SJCRH30 (cell line): ENCODE measurements around the gene PUS3. TPM values are rescaled to one million over a fixed set of nuclear protein-coding genes. Genes with fewer than 3 reads are reported as not detected.
A peak's percentile ranks its signal among the peaks of the same experiment; 100 is the strongest.
"Not testable (repeated sequence)": the region's sequence is repeated elsewhere in the genome, so short reads cannot be mapped to it uniquely, and the experiment has no call there.

ENCODE experiments used
- DNase-seq, 2 experiments: peaks; one replicate each; pipeline ENCODE4 v3.0.0-alpha.2; 2015 to 2020
- H3K27ac ChIP-seq: fragments of 250-450 bp; sonication (Bioruptor Pico); 2 replicates; pipeline ENCODE4 v1.5.1; 2020; ENCODE audit warnings: mild to moderate bottlenecking, moderate library complexity
- H3K27me3 ChIP-seq: fragments of 250-450 bp; sonication (Bioruptor Pico); 2 replicates; pipeline ENCODE4 v1.5.1; 2020; ENCODE audit warnings: mild to moderate bottlenecking, moderate library complexity
- H3K36me3 ChIP-seq: fragments of 250-450 bp; sonication (Bioruptor Pico); 2 replicates; pipeline ENCODE4 v1.5.1; 2020; ENCODE audit warnings: mild to moderate bottlenecking, moderate library complexity
- H3K4me1 ChIP-seq: fragments of 250-450 bp; sonication (Bioruptor Pico); 2 replicates; pipeline ENCODE4 v1.5.1; 2020; ENCODE audit warnings: mild to moderate bottlenecking, moderate library complexity
- H3K4me3 ChIP-seq: fragments of 250-450 bp; sonication (Bioruptor Pico); 2 replicates; pipeline ENCODE4 v1.5.1; 2020; ENCODE audit warnings: mild to moderate bottlenecking, moderate library complexity
- H3K9me3 ChIP-seq: fragments of 250-450 bp; sonication (Bioruptor Pico); replicated peaks from 2 replicates; pipeline ENCODE4 v1.5.1; 2020; ENCODE audit warnings: mild to moderate bottlenecking, moderate library complexity
- total RNA-seq: library from RNA; depleted of rRNA; stranded (reverse); fragments of >200 nt; shearing (Covaris generic); gene quantifications from 2 replicates; pipeline ENCODE4 v1.2.3, GENCODE V29; 2014

PUS3 gene
- total RNA-seq, 1 experiment from 2014 or later = 10.3 TPM

DNA sequence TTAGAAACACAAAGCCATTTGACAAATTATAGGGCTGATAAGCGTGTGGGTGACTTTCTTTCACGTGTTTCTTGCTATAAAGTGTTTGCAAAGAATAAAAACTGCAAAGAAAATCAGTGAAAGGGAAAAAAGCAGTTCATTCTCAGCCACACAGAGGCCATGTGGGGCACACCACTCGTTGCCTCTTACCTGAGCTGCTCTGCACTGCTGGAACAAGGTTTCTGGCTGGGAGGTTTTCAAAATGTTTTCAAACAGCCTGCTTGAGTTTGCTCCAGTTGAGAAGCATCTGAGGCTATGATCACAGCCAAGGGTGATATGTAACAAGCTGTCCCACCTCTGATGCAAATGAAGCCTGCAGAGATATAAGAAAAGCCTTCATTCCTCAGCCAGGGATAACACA is 28.1 kb upstream of the PUS3 start:
- Histone ChIP-seq H3K4me1 (no peaks in the 10 kb centered on the region), H3K27me3 (no peaks in the 10 kb centered on the region)
- DNase-seq = no peak

DNA sequence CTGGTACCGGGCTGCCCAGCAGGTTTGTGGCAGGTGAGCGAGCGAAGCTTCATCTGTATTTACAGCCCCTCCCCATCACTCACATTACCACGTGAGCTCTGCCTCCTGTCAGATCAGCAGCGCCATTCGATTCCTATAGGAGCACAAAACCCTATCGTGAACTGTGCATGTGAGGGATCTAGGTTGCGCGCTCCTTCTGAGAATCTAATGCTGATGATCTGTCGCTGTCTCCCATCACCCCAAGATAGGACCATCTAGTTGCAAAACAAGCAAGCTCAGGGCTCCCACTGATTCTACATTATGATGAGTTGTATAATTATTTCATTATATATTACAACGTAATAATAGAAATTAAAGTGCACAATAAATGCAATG is 27.1 kb upstream of the PUS3 start:
- no peaks in the 10 kb centered on the region for H3K9me3 ChIP-seq
- H3K4me1 ChIP-seq = no peaks in the 10 kb centered on the region; the same call in 1 of the 2 replicates
- no peak for DNase-seq
- no peaks in the 10 kb centered on the region for H3K36me3 ChIP-seq
- no peak overlapping the region for H3K27ac ChIP-seq
- no peaks in the 10 kb centered on the region for H3K27me3 ChIP-seq
- H3K4me3 ChIP-seq = no peak overlapping the region

More for the DNA sequence above, 28.1 kb upstream of the PUS3 start:
- Histone ChIP-seq H3K27ac (no peak overlapping the region), H3K4me3 (no peak overlapping the region), H3K36me3 (no peaks in the 10 kb centered on the region), H3K9me3 (no peaks in the 10 kb centered on the region)

DNA sequence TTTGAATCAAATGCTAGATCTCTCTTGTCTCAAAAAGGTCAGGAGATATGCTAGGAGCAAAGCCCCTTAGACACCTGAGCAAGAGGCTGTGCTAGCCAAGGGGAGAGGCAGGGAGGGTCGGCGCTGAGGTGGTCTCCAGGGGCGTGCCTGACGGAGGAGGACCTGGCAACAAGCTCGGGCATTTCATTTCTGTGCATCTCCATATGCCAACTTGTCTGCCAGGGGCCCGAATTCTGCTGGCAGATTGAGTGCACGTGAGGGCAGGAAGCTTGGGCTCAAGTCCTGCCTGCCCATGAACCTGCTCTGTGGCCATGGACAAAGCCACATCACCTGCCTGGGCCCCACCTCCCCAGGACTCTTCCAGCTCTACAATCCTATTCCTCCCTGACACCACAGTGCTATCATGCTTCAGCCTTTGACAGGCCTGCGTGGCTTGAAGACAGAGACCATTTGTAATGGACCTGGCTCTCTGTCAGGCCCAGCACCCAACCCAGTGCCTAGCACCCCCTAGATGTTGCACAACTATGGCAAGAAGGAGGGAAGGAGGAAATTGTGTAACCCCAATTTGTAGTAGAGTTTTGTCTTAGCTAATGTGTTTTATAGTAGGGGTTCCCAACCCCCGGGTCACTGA is 26.6 kb upstream of the PUS3 start:
- Histone ChIP-seq H3K27me3 (no peaks in the 10 kb centered on the region), H3K27ac (no peak overlapping the region), H3K4me3 (no peak overlapping the region), H3K4me1 (no peaks in the 10 kb centered on the region; the same call in 1 of the 2 replicates), H3K36me3 (no peaks in the 10 kb centered on the region), H3K9me3 (no peaks in the 10 kb centered on the region)
- no peak for DNase-seq

DNA sequence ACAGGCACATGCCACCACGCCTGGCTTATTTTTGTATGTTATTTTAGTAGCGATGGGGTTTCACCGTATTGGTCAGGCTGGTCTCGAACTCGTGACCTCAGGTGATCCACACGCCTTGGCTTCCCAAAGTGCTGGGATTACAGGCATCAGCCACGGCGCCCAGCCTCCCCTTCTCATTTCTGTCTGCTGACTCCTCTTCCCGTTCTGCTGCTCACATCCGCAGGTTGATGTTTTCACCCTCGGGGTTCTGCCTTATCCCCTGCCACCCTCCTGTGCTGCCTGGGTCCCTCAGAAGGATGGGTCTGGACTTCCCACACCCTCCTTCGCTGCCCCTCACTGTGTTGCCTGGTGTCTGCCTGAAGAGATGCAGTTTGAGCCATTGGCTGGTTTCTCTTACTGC is 23.7 kb upstream of the PUS3 start:
- Histone ChIP-seq H3K27ac (no peak overlapping the region), H3K9me3 (no peaks in the 10 kb centered on the region), H3K4me1 (no peaks in the 10 kb centered on the region; the same call in 1 of the 2 replicates), H3K4me3 (no peak overlapping the region), H3K36me3 (no peaks in the 10 kb centered on the region), H3K27me3 (no peaks in the 10 kb centered on the region)
- DNase-seq = no peak

DNA sequence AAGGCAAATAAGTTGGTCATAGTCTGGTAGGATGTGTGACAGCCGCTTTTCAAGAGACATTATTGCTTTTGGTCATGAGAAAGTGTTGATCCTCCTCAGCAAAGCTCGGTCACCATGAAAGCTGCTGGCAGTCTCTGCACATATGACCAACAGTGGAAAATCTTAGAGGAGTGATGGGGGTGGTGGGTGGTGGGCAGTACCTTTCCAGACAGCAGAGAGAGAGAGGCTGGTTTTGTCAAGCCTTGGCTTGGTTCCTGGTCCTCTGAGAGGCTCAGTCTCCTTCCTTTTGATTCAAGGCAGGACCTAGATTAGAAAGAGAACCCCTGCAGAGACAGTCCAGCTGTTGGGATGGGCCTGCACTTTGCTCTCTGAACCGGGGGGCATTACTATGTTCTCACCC is 22.8 kb upstream of the PUS3 start:
- Histone ChIP-seq H3K4me3 (no peak overlapping the region), H3K4me1 (no peaks in the 10 kb centered on the region; the same call in 1 of the 2 replicates), H3K36me3 (no peaks in the 10 kb centered on the region), H3K27me3 (no peaks in the 10 kb centered on the region), H3K9me3 (no peaks in the 10 kb centered on the region), H3K27ac (no peak overlapping the region)
- DNase-seq = no peak

DNA sequence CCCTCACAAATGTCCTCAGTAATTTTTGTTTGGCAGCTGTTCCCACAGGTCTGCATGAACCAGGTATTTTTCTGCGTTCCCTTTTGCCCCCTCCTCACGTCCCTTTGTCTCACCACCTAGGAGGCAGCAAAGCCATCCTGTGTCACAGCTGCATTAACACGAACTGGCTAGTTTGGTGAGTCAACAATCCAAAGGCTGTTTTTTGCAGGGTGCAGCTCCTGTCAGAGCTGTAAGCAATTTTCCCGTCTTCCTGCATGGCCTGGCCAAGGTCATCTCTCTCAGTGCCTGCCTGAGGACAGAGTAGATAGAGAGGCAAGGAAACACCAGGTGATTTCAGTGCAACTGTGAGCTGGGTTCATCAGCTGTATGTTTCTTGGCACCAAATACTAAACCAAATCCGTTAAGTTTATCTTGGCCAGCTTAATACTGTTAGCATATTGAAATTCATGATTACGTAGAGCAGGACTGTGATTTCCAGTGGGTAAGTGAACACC is 22.3 kb upstream of the PUS3 start:
- H3K27me3 ChIP-seq = no peaks in the 10 kb centered on the region
- no peaks in the 10 kb centered on the region; the same call in 1 of the 2 replicates for H3K4me1 ChIP-seq
- no peaks in the 10 kb centered on the region for H3K9me3 ChIP-seq
- no peak overlapping the region for H3K4me3 ChIP-seq
- H3K27ac ChIP-seq = no peak overlapping the region
- DNase-seq = no peak
- no peaks in the 10 kb centered on the region for H3K36me3 ChIP-seq

DNA sequence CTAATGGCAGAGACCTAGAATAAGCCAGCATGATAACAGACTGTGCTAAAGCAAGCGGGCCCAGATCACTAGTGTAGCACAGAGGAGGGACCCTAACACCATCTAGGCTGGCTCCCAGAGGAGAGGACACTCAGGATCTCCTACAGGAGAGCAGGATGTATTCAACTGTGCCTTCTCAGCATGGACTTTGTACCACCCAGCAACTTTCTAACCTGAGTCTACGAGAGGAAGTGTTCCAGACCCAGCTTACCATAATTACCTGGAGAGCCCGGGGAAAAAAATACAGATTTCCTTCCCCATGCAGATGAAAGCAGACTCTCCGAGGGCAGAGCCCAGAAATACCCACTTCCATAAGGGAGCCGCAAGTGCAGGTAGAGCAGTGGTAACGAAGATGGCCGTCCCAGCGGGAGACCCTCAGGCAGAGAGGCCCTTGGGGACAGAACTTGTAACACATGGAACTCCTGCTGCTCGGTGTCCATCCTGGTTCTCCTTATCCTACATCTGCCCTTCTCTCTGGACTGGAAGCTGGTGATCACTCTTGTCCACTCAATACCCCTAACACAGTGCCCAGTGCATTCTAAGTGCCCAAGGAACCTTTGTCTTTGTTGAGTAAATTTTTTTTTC is 21.5 kb upstream of the PUS3 start:
- no peak for DNase-seq

DNA sequence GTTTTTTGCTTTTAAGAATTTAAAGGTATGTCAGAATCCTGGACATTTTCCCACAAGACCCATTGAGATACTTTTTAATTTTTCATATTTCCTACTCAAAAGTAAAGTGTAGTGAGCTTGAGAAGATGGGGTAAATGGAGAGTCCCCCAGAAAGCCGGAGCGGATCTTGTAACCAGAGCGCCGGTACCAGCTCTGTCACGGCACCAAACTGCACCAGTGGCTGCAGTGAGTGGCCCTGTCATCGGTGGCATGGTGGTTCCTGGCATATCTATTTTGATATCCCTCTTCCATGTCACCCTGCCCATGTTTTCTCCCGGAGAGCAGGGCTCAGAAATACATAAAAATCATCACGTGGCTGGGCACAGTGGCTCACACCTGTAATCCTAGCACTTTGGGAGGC is 20.6 kb upstream of the PUS3 start:
- H3K4me3 ChIP-seq = no peak overlapping the region
- no peak for DNase-seq
- no peaks in the 10 kb centered on the region for H3K27me3 ChIP-seq
- H3K27ac ChIP-seq = no peak overlapping the region
- H3K36me3 ChIP-seq = no peaks in the 10 kb centered on the region
- H3K9me3 ChIP-seq = no peaks in the 10 kb centered on the region
- no peaks in the 10 kb centered on the region; the same call in 1 of the 2 replicates for H3K4me1 ChIP-seq

More for the DNA sequence above, 21.5 kb upstream of the PUS3 start:
- H3K27ac ChIP-seq = no peak overlapping the region
- H3K27me3 ChIP-seq = no peaks in the 10 kb centered on the region
- H3K4me3 ChIP-seq = no peak overlapping the region
- no peaks in the 10 kb centered on the region; the same call in 1 of the 2 replicates for H3K4me1 ChIP-seq
- H3K36me3 ChIP-seq = no peaks in the 10 kb centered on the region
- H3K9me3 ChIP-seq = no peaks in the 10 kb centered on the region

DNA sequence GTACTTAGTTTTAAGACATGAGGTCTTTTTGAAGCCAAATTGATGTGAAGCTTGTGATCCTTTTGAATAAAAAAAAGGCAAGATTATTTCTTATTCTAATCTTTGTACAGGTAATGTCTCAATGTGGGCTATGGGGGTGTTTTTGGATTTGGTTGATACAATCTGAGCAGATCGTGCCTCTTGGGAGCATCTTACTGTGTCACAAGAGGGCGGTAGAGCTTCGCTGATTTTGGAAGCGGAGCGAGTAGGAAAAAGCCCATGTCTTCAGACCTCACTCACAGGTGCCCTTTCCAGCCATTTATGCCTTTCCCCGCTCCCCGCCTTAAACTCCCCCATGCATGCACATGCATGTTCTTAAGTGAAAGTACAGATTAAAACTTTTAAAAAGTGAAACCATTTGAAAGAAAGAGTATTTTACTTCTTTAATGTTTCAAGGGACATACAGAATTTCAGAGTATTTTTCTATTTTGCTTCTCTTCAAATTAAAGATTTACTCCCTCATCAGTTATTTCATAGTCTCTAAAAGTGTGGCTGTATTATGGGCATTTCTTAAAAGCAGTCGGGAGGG is 20.1 kb upstream of the PUS3 start:
- H3K27ac ChIP-seq = no peak overlapping the region
- no peaks in the 10 kb centered on the region for H3K36me3 ChIP-seq
- H3K27me3 ChIP-seq = no peaks in the 10 kb centered on the region
- no peak overlapping the region for H3K4me3 ChIP-seq
- no peaks in the 10 kb centered on the region for H3K9me3 ChIP-seq
- DNase-seq = peak; percentile 63 to 82
- no peaks in the 10 kb centered on the region; the same call in 1 of the 2 replicates for H3K4me1 ChIP-seq

DNA sequence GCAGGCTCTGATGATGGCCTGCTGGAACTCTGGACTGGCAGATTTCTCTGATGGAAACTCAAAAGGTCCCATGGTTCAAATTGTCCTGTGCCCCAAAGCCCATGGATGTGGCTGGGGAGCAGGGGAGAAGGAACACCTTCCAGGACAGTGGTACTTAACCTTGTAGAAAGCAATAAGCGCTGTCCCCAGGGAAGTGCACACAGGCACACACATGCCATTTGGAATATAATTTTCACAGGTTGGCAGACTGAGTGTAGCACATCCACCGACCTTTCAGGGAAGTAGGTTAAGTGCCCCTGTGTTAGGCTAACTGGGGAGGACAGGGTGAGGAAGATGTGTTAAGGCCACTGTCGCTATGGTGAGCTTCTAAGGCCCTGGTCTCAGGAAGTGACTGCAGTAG is 19.1 kb upstream of the PUS3 start:
- H3K4me3 ChIP-seq = no peak overlapping the region
- no peaks in the 10 kb centered on the region; the same call in 1 of the 2 replicates for H3K4me1 ChIP-seq
- no peaks in the 10 kb centered on the region for H3K27me3 ChIP-seq
- H3K27ac ChIP-seq = no peak overlapping the region
- DNase-seq = no peak
- H3K9me3 ChIP-seq = no peaks in the 10 kb centered on the region
- H3K36me3 ChIP-seq = no peaks in the 10 kb centered on the region

DNA sequence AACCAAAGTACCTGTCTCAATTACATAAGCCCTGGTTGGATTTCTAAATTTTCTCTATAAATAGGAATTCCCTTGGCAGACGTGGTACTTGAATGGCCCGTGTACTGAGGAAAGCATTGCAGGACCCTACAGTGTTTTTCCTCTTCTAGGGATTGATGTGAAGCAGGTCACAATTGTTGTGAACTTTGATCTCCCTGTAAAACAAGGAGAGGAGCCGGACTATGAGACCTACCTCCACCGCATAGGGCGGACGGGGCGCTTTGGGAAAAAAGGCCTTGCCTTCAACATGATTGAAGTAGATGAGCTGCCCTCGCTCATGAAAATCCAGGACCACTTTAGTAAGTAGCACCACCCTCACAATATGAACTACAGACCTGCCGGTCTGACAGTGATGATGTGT is 18.0 kb upstream of the PUS3 start:
- H3K27ac ChIP-seq = no peak overlapping the region
- no peak for DNase-seq
- H3K27me3 ChIP-seq = no peaks in the 10 kb centered on the region
- H3K4me1 ChIP-seq = no peaks in the 10 kb centered on the region; the same call in 1 of the 2 replicates
- H3K36me3 ChIP-seq = no peaks in the 10 kb centered on the region
- no peak overlapping the region for H3K4me3 ChIP-seq
- H3K9me3 ChIP-seq = no peaks in the 10 kb centered on the region

DNA sequence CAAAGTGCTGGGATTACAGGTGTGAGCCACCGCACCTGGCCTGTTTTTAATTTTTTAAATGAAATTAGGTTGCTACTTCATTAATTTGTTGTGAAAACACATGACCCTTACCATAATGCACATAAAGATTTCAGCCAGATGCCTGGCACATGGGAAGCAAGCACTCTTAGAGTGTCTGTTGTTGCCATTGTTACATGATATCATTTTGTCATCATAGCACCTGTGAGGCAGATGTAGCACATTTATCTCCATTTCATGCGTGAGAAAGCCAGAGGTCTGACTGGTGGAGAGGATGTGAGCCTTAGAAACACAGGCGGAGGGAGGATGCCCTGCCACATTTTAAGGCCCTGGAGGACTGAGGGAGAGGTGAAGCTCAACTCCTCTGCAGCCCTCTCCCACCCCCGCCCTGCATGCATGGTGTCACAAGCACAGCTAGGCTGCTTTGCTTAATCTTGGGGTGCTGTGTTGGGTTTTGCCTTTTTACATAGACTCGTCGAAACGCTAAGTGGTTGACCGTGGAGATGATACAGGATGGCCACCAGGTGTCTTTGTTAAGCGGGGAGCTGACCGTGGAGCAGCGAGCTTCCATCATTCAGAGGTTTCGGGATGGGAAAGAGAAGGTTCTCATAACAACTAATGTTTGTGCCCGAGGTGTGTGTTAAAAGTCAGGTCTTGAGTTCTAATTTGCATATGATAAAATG is 15.3 kb upstream of the PUS3 start:
- H3K9me3 ChIP-seq = no peaks in the 10 kb centered on the region
- H3K27me3 ChIP-seq = no peaks in the 10 kb centered on the region
- H3K27ac ChIP-seq = no peak overlapping the region
- no peak overlapping the region for H3K4me3 ChIP-seq
- no peaks in the 10 kb centered on the region for H3K4me1 ChIP-seq
- no peak for DNase-seq
- H3K36me3 ChIP-seq = no peaks in the 10 kb centered on the region

DNA sequence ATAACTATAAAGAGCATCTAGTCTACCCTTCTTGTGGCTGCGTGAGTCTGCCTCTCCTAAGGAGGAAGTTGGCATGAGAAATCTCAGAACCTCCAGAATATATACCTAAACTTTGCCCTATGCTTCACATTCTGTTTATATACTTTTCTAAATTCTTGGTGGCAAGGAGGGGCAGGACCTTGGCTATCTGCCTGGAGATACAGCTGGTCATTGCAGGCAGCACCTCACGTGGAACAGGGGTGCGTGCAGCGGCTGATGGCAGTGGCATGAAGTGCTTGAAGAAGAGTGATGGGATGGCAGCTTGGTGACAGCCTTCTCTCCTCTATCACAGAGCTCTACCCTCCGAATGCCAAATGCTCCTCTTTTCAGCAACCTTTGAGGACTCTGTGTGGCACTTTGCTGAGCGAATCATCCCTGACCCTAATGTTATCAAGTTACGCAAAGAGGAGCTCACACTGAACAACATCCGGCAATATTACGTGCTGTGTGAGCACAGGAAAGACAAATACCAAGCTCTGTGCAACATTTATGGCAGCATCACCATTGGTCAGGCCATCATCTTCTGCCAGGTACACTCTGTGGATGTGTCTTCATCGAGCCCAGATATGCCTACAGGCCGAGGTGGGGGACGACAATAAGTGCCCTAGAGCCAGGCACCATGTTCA is 13.8 kb upstream of the PUS3 start:
- Histone ChIP-seq H3K27me3 (no peaks in the 10 kb centered on the region), H3K4me3 (no peak overlapping the region), H3K9me3 (no peaks in the 10 kb centered on the region), H3K4me1 (no peaks in the 10 kb centered on the region), H3K27ac (no peak overlapping the region), H3K36me3 (no peaks in the 10 kb centered on the region)
- DNase-seq = no peak

DNA sequence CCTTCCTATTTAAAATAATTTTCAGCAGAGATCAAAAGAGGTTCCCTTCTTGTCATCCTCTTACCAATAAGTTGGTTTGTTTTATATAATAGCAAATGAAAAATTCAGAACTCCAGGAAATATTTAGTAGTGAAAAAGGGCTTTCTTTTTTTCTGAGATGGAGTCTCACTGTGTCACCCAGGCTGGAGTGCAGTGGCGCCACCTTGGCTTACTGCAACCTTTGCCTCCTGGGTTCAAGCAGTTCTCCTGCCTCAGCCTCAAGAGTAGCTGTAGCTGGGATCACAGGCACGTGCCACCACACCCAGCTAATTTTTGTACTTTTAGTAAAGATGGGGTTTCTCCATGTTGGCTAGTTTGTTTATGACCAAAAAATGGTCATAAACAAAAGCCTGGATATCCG is 11.6 kb upstream of the PUS3 start:
- not testable (repeated sequence) for H3K27me3 ChIP-seq, H3K4me1 ChIP-seq, H3K27ac ChIP-seq, H3K4me3 ChIP-seq, H3K36me3 ChIP-seq, DNase-seq, H3K9me3 ChIP-seq
